Measurements from ENCODE around the gene ITFG1.

ITFG1 gene

DNA sequence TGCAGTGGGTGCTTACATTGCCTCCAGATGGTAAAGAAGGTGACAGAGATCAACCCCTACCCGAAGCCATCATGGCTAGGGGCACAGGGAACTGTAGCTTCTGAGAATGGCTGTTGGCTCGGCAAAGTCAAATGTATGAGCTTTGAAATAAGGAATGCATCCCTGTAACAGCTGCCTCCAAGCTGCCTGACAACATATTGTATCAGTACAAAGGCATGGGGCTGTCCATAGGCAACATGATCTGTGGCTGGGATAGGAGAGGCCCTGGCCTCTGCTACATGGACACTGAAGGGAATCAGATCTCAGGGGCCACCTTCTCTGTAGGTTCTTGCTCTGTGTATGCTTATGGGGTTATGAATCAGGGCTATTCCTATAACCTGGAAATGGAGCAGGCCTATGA lies 197.9 kb downstream of the ITFG1 start:
- no peak for TF ChIP-seq CTCF (IDR thresholded peaks at IDR 0.05; ENCODE audit: low read depth, low read length, missing control alignments)
- no peak overlapping the region for H3K4me3 ChIP-seq (ENCODE audit: low read depth, low read length)
- no peak for DNase-seq
- H3K36me3 ChIP-seq (replicated peaks) = no peaks in the 10 kb centered on the region
- H3K27ac ChIP-seq = no peak overlapping the region
- no peaks in the 10 kb centered on the region for H3K27me3 ChIP-seq (replicated peaks)
- in situ Hi-C loops (cut with HindIII; ENCODE audit: low pct_ligation_motif_present, low sequenced_read_pairs) = no loop called here

GRCh38 chr16:47260503-47260902 lies 200.4 kb downstream of the ITFG1 start:
- in situ Hi-C loops (cut with HindIII; ENCODE audit: low pct_ligation_motif_present, low sequenced_read_pairs) = no loop called here
- no peak overlapping the region for H3K27ac ChIP-seq
- no peak overlapping the region for H3K4me3 ChIP-seq (ENCODE audit: low read depth, low read length)
- no peak for DNase-seq
- H3K27me3 ChIP-seq (replicated peaks) = no peaks in the 10 kb centered on the region
- TF ChIP-seq CTCF (IDR thresholded peaks at IDR 0.05; ENCODE audit: low read depth, low read length, missing control alignments) = no peak
- no peaks in the 10 kb centered on the region for H3K36me3 ChIP-seq (replicated peaks)

GRCh38 chr16:47258874-47259461 lies 201.9 kb downstream of the ITFG1 start:
- H3K27ac ChIP-seq = no peak overlapping the region
- no peaks in the 10 kb centered on the region for H3K36me3 ChIP-seq (replicated peaks)
- in situ Hi-C loops (cut with HindIII; ENCODE audit: low pct_ligation_motif_present, low sequenced_read_pairs) = no loop called here
- DNase-seq = peak; percentile 16
- no peak overlapping the region for H3K4me3 ChIP-seq (ENCODE audit: low read depth, low read length)
- H3K27me3 ChIP-seq (replicated peaks) = no peaks in the 10 kb centered on the region
- TF ChIP-seq CTCF (IDR thresholded peaks at IDR 0.05; ENCODE audit: low read depth, low read length, missing control alignments) = peak; percentile 89

DNA sequence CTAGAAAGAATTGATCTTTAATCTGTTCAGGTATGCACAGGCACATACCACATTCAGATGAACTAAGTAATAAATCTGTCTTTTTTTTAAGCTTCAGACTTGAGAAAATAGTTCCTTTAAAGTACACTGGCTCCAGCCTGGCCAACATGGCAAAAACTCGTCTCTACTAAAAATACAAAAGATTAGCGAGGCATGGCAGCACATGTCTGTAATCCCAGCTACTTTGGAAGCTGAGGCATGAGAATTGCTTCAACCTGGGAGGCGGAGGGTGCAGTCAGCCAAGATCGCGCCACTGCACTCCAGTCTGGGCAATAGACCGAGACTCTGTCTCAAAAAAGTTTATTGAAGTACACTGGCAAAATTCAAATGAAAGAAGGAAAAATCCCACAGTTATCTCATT lies 206.1 kb downstream of the ITFG1 start:
- no peak overlapping the region for H3K27ac ChIP-seq
- no peak for TF ChIP-seq CTCF (IDR thresholded peaks at IDR 0.05; ENCODE audit: low read depth, low read length, missing control alignments)

DNA sequence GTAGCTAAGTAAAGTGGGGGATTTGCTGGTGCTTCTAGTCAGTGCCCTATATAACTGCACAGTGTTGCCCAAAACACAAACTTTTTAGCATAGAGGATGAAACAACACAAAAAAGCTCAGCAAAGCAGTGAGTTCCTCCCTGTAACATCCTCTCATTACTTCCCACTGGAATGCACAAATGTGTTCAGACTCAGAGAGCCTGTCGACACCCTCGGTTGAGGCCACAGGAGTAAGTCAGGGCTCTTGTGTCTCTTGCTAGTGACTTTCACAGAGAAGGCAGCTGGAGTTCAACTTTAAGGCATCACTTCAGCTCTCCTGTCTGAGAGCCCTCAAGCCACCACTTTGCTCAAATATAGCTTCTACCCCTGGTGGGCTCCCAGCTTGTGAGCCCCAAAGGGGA lies 209.9 kb downstream of the ITFG1 start:
- DNase-seq = no peak
- Histone ChIP-seq H3K36me3 (replicated peaks) (no peaks in the 10 kb centered on the region), H3K27me3 (replicated peaks) (no peaks in the 10 kb centered on the region), H3K27ac (no peak overlapping the region), H3K4me3 (ENCODE audit: low read depth, low read length) (no peak overlapping the region)
- in situ Hi-C loops (cut with HindIII; ENCODE audit: low pct_ligation_motif_present, low sequenced_read_pairs) = no loop called here
- no peak for TF ChIP-seq CTCF (IDR thresholded peaks at IDR 0.05; ENCODE audit: low read depth, low read length, missing control alignments)

More for the DNA sequence above, 206.1 kb downstream of the ITFG1 start:
- H3K27me3 ChIP-seq (replicated peaks) = no peaks in the 10 kb centered on the region
- in situ Hi-C loops (cut with HindIII; ENCODE audit: low pct_ligation_motif_present, low sequenced_read_pairs) = no loop called here
- no peak for DNase-seq
- no peak overlapping the region for H3K4me3 ChIP-seq (ENCODE audit: low read depth, low read length)
- H3K36me3 ChIP-seq (replicated peaks) = no peaks in the 10 kb centered on the region

GRCh38 chr16:47247690-47248089 lies 213.2 kb downstream of the ITFG1 start:
- Histone ChIP-seq H3K4me3 (ENCODE audit: low read depth, low read length) (no peak overlapping the region), H3K27ac (no peak overlapping the region), H3K27me3 (replicated peaks) (no peaks in the 10 kb centered on the region), H3K36me3 (replicated peaks) (no peaks in the 10 kb centered on the region)
- no peak for DNase-seq
- no peak for TF ChIP-seq CTCF (IDR thresholded peaks at IDR 0.05; ENCODE audit: low read depth, low read length, missing control alignments)
- in situ Hi-C loops (cut with HindIII; ENCODE audit: low pct_ligation_motif_present, low sequenced_read_pairs) = no loop called here
